BLaER1 treated with 17β-estradiol and CSF1 and Interleukin-3, amounts not matched to agents 10 nM and 100 nM (cell line): ENCODE data around the gene ATF6B.
"Not testable (repeated sequence)": the region's sequence is repeated elsewhere in the genome, so short reads cannot be mapped to it uniquely, and the experiment has no call there.

Source experiments
- H3K27ac ChIP-seq, 11 experiments: shearing (Covaris generic); formaldehyde crosslinking; 2 replicates each; pipeline ENCODE4 v1.8.1; 2022
- H3K27me3 ChIP-seq, 11 experiments: shearing (Covaris generic); formaldehyde crosslinking; 2 replicates each; pipeline ENCODE4 v1.8.1; 2022
- H3K36me3 ChIP-seq, 11 experiments: shearing (Covaris generic); formaldehyde crosslinking; 2 replicates each; pipeline ENCODE4 v1.8.1; 2022
- H3K4me1 ChIP-seq, 10 experiments: shearing (Covaris generic); formaldehyde crosslinking; 2 replicates each; pipeline ENCODE4 v1.8.1; 2022
- H3K4me2 ChIP-seq, 11 experiments: shearing (Covaris generic); formaldehyde crosslinking; 2 replicates each; pipeline ENCODE4 v1.8.1; 2022
- H3K4me3 ChIP-seq, 10 experiments: shearing (Covaris generic); formaldehyde crosslinking; 2 replicates each; pipeline ENCODE4 v1.8.1; 2022
- H3K9ac ChIP-seq, 11 experiments: shearing (Covaris generic); formaldehyde crosslinking; 2 replicates each; pipeline ENCODE4 v1.8.1; 2022
- H3K9me3 ChIP-seq, 11 experiments: shearing (Covaris generic); formaldehyde crosslinking; replicated peaks in 1 of 11; 2 replicates each; pipeline ENCODE4 v1.8.1; 2022
- H4K20me1 ChIP-seq, 11 experiments: shearing (Covaris generic); formaldehyde crosslinking; 2 replicates each; pipeline ENCODE4 v1.8.1; 2022
- Cebpa-rat ChIP-seq, 11 experiments: shearing (Covaris generic); IDR thresholded peaks; 2 replicates each; pipeline ENCODE4 v1.8.1; 2022

Gene ATF6B

GRCh38 chr6:32069460-32069859 lies 58.6 kb downstream of the ATF6B start:
- Histone ChIP-seq H4K20me1 (no peaks in the 10 kb centered on the region; a peak in 2 of 22 replicates), H3K9me3 (no peaks in the 10 kb centered on the region), H3K36me3 (no peaks in the 10 kb centered on the region), H3K4me1 (0 out of 20 replicates have a peak, but pooled peaks cover 0 to 4% (median 0%) of the 10 kb centered on the region in 10 experiments), H3K27me3 (no peaks in the 10 kb centered on the region), H3K4me3 (no peak overlapping the region), H3K27ac (no peak overlapping the region), H3K4me2 (no peak overlapping the region), H3K9ac (no peak overlapping the region)
- no peak for TF ChIP-seq Cebpa-rat (IDR thresholded peaks at IDR 0.05)

DNA sequence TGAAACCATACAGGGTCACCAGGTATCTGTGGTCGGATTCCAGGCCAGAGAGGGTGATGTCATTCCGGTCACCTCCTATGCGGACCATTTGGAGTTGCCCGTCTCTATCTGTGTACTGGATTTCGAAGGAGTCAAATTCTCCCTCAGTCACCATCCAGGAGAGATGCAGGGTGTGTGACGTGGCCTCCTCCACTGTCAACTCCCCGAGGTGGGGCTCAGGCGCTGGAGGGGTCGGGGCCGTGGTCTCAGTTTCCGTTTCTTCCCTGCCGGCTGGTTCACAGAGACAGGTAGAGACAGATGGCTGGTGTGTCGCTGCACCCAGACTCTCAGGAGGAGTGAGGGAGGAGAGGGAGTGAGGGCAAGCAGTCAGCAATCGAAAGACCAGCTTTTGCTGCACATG lies 59.2 kb downstream of the ATF6B start:
- TF ChIP-seq Cebpa-rat (IDR thresholded peaks at IDR 0.05), result no peak
- H3K36me3 ChIP-seq, result no peaks in the 10 kb centered on the region
- H3K9me3 ChIP-seq, result no peaks in the 10 kb centered on the region
- H3K4me3 ChIP-seq, result no peak overlapping the region
- 0 out of 20 replicates have a peak, but pooled peaks cover 0 to 4% (median 0%) of the 10 kb centered on the region in 10 experiments for H3K4me1 ChIP-seq
- no peak overlapping the region for H3K27ac ChIP-seq
- H4K20me1 ChIP-seq, result no peaks in the 10 kb centered on the region; a peak in 2 of 22 replicates
- no peak overlapping the region for H3K4me2 ChIP-seq
- no peaks in the 10 kb centered on the region for H3K27me3 ChIP-seq
- H3K9ac ChIP-seq, result no peak overlapping the region

GRCh38 chr6:32068315-32068714 lies 59.7 kb downstream of the ATF6B start:
- not testable (repeated sequence) for H3K27me3 ChIP-seq, H3K4me2 ChIP-seq, H3K36me3 ChIP-seq, H3K9ac ChIP-seq, H3K27ac ChIP-seq, H3K4me1 ChIP-seq, H3K9me3 ChIP-seq, H3K4me3 ChIP-seq, H4K20me1 ChIP-seq

DNA sequence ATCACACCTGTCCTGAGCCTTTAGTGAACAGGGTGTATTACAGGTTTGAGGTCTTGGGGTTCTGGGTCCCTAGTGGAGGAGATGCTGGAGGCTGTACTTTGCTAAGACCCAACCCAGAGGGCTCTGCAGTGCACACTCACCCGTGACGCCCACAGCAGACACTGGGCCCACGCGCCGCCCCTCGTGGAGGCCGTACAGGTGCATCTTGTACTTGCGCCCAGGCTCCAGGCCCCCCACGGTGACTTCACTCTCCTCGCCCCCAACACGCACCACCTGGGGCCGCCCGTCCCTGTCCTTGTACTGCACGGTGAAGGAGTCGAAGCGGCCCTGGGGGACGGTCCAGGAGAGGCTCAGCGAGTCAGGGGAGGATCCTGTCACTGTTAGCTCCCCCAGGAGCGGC lies 60.5 kb downstream of the ATF6B start:
- H3K4me2 ChIP-seq, H3K27ac ChIP-seq, H3K36me3 ChIP-seq, H3K9ac ChIP-seq, H3K9me3 ChIP-seq, H3K4me1 ChIP-seq, H3K4me3 ChIP-seq, H4K20me1 ChIP-seq, H3K27me3 ChIP-seq: not testable (repeated sequence)
